Measurements from ENCODE around the gene BIN1. TPM values are rescaled to one million over a fixed set of nuclear protein-coding genes. Genes with fewer than 3 reads are reported as not detected.

Gene BIN1
- total RNA-seq, 2 experiments from 2014 or later: 95.2 to 102 TPM

DNA sequence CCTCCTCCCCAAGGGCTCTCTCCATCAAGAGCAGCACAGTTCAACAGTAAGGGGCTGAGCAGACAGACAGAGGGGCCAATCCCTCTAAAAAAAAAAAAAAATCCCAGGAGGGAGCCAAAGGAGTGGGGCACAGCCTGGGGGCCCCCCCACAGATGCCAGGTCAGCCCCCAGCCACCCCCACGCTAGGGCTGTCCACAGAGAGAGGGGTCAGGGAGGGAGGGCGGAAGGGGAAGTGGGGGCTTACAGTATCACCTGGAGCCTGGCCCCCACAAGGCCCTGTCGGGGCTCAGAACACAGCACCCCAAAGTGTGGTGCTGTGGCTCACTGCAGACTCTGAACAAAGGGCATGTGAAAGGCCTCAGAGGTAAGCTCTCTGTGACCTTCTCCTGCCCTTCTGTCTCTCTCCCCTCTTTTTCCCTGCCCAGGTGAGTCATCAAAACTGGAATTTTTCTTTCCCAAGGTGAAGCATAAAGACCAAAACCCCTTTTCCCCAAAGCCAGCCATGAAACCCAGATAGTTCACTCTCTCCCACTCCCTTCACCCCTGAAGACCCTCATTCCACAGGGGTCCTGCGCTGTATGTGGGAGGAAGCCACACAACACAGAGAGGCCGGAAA, 13.9 kb downstream of the BIN1 start:
- DNase-seq (no peak), ATAC-seq (no peak)
- peak overlapping the region; percentile 63 for H3K27ac Mint-ChIP-seq
- intact Hi-C loops (cut with micrococcal nuclease): no loop called here
- H3K9me3 Mint-ChIP-seq: no peaks in the 10 kb centered on the region
- peaks cover 9% of the 10 kb centered on the region for H3K4me1 Mint-ChIP-seq (ENCODE audit: low read depth)
- H3K4me3 Mint-ChIP-seq: no peak overlapping the region
- H3K27me3 Mint-ChIP-seq: no peaks in the 10 kb centered on the region
- TF ChIP-seq, protein P1, sequence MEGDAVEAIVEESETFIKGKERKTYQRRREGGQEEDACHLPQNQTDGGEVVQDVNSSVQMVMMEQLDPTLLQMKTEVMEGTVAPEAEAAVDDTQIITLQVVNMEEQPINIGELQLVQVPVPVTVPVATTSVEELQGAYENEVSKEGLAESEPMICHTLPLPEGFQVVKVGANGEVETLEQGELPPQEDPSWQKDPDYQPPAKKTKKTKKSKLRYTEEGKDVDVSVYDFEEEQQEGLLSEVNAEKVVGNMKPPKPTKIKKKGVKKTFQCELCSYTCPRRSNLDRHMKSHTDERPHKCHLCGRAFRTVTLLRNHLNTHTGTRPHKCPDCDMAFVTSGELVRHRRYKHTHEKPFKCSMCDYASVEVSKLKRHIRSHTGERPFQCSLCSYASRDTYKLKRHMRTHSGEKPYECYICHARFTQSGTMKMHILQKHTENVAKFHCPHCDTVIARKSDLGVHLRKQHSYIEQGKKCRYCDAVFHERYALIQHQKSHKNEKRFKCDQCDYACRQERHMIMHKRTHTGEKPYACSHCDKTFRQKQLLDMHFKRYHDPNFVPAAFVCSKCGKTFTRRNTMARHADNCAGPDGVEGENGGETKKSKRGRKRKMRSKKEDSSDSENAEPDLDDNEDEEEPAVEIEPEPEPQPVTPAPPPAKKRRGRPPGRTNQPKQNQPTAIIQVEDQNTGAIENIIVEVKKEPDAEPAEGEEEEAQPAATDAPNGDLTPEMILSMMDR (IDR thresholded peaks at IDR 0.05): no peak
- ChIA-PET CTCF (interaction anchor here (1.2 kb wide), 1 partner anchor 12 kb away, joined by 3 read pairs; no protein-coding TSS in a partner anchor), POLR2A (interaction anchor here (1.1 kb wide), 1 partner anchor 12 kb away, joined by 5 read pairs; no protein-coding TSS in a partner anchor)
- no peaks in the 10 kb centered on the region for H3K36me3 Mint-ChIP-seq (ENCODE audit: low read depth)

DNA sequence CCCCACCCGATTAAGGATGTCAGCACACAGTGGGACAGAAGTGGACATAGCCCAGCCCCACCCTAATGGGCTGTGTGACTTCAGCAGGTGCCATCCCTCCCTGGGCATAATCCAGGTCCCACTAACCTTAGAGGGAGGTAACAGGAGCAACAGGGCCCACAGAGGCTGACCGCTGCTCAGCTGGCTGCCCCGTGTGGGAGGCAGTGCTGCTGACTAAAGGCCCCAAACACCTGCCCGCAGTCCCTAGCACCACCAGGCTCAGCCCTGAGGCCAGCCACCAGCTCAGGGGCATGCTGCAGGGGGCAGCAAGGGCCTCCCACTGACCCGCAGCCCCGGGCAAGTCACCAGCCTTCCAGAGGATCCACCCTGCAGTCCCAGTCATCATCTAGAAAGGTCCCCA, 14.6 kb downstream of the BIN1 start:
- peaks cover 9% of the 10 kb centered on the region for H3K4me1 Mint-ChIP-seq (ENCODE audit: low read depth)
- ChIA-PET POLR2A (interaction anchor here (1.1 kb wide), 1 partner anchor 11 kb away, joined by 5 read pairs; no protein-coding TSS in a partner anchor), CTCF (no interaction called here)
- TF ChIP-seq, protein P1 (IDR thresholded peaks at IDR 0.05): no peak
- DNase-seq: no peak
- no peak overlapping the region for H3K4me3 Mint-ChIP-seq
- intact Hi-C loops (cut with micrococcal nuclease): no loop called here
- no peaks in the 10 kb centered on the region for H3K36me3 Mint-ChIP-seq (ENCODE audit: low read depth)
- H3K27ac Mint-ChIP-seq: no peak overlapping the region
- no peaks in the 10 kb centered on the region for H3K27me3 Mint-ChIP-seq
- no peaks in the 10 kb centered on the region for H3K9me3 Mint-ChIP-seq
- no peak for ATAC-seq

DNA sequence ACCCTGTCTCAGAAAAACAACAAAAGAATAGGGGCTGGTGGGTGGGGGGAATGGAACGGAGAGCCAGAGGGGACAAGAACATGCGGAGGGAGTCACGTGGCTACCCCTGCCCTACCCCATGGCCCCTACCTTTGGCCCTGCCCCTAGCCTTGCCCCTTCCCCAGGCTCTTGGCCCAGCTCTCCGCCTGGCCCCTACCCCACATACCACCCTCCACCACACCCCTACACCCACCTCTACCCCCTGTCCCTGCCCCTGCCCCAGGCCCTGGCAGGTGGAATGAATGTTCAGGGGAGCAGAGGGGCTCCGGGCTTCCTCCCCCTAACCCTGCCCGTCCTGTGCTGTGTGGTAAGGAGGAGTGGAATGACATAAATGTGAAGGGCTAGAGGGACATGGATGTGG, 15.1 kb downstream of the BIN1 start:
- ChIA-PET CTCF (no interaction called here), POLR2A (no interaction called here)
- no peaks in the 10 kb centered on the region for H3K27me3 Mint-ChIP-seq
- H3K27ac Mint-ChIP-seq: no peak overlapping the region
- H3K36me3 Mint-ChIP-seq (ENCODE audit: low read depth): no peaks in the 10 kb centered on the region
- no peak overlapping the region for H3K4me3 Mint-ChIP-seq
- H3K9me3 Mint-ChIP-seq: no peaks in the 10 kb centered on the region
- peaks cover 12% of the 10 kb centered on the region for H3K4me1 Mint-ChIP-seq (ENCODE audit: low read depth)
- intact Hi-C loops (cut with micrococcal nuclease): loop anchor here (2.0 kb wide), 1 partner anchor 21 kb away; no protein-coding TSS in a partner anchor
- DNase-seq: no peak
- TF ChIP-seq, protein P1 (IDR thresholded peaks at IDR 0.05): no peak
- ATAC-seq: no peak

DNA sequence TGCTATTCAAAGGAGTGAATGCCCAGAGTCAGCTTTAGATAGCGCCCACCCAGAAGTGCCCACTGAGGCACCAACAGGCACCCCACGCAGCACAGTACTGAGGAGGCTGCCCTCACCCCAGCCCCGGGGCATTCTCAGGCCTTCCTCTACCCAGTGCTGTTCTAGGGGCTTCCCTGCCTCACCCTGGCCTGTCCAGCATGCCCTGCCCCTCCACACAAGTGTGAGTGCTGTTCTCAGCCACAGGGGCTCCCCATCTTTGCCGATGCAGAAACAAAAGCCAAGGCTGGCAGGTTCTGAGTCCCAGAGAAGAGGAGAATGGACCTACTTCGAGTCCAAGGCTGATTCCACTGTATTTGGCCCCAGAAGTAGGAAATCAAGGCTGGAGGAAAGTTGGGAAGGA, 15.8 kb downstream of the BIN1 start:
- intact Hi-C loops (cut with micrococcal nuclease): loop anchor here (2.0 kb wide), 1 partner anchor 20 kb away; no protein-coding TSS in a partner anchor
- Mint-ChIP-seq H3K36me3 (ENCODE audit: low read depth) (no peaks in the 10 kb centered on the region), H3K9me3 (no peaks in the 10 kb centered on the region), H3K27ac (no peak overlapping the region), H3K27me3 (no peaks in the 10 kb centered on the region), H3K4me1 (ENCODE audit: low read depth) (peaks cover 17% of the 10 kb centered on the region), H3K4me3 (no peak overlapping the region)
- POLR2A ChIA-PET: interaction anchor here (1.1 kb wide), 1 partner anchor 10 kb away, joined by 4 read pairs; no protein-coding TSS in a partner anchor
- DNase-seq (no peak), ATAC-seq (no peak)
- CTCF ChIA-PET: no interaction called here
- TF ChIP-seq, protein P1 (IDR thresholded peaks at IDR 0.05): no peak
